H1 (cell line): ENCODE results near the gene MAP7. TPM values are rescaled to one million over a fixed set of nuclear protein-coding genes. Genes with fewer than 3 reads are reported as not detected.

Source experiments
- CTCF ChIA-PET: fragments of 300-600 bp; sonication (Branson Sonifier 250); formaldehyde crosslinking; loops from one replicate; lab custom pipeline; 2021; ENCODE audit not compliant: partially characterized antibody; lab: Charles Lee
- POLR2A ChIA-PET: fragments of 300-600 bp; sonication (Branson Sonifier 250); formaldehyde crosslinking; loops from one replicate; lab custom pipeline; 2021; ENCODE audit warnings: inconsistent platforms; ENCODE audit not compliant: partially characterized antibody; lab: Charles Lee
- DNase-seq, 2 experiments: peaks; one replicate each; pipeline versions ENCODE4 v3.0.0 to v3.0.0-alpha.2; 2010 to 2022; ENCODE audit warnings: low spot score in 2 of 2, low read depth in 1 of 2, mixed read lengths in 1 of 2
- FAIRE-seq: peaks from 2 replicates; lab custom pipeline; 2011; peaks lifted over from hg19 to GRCh38; lab: Jason Lieb, UNC
- H2AFZ ChIP-seq: 2 replicates; pipeline ENCODE4 v1.8.1; 2012; ENCODE audit warnings: low read length, inconsistent platforms
- H2AK5ac ChIP-seq: 2 replicates; pipeline ENCODE4 v1.6.1; 2013; ENCODE audit warnings: low read depth, low read length
- H2BK120ac ChIP-seq: replicated peaks from 2 replicates; pipeline ENCODE3; 2013; ENCODE audit warnings: low read depth, low read length, inconsistent platforms
- H2BK12ac ChIP-seq: 2 replicates; pipeline ENCODE4 v1.6.1; 2013; ENCODE audit warnings: low read depth, low read length
- H2BK15ac ChIP-seq: 2 replicates; pipeline ENCODE4 v1.6.1; 2013; ENCODE audit warnings: low read length
- H2BK20ac ChIP-seq: 2 replicates; pipeline ENCODE4 v1.6.1; 2013; ENCODE audit warnings: low read length
- H2BK5ac ChIP-seq: 2 replicates; pipeline ENCODE4 v1.6.1; 2013; ENCODE audit warnings: low read depth, low read length
- H3K14ac ChIP-seq: 2 replicates; pipeline ENCODE4 v1.6.1; 2013; ENCODE audit warnings: inconsistent platforms; ENCODE audit not compliant: insufficient read length
- H3K18ac ChIP-seq: 2 replicates; pipeline ENCODE4 v1.6.1; 2013; ENCODE audit warnings: low read length; ENCODE audit errors: extremely low read depth
- H3K23ac ChIP-seq: 2 replicates; pipeline ENCODE4 v1.6.1; 2013; ENCODE audit warnings: inconsistent platforms; ENCODE audit not compliant: insufficient read length
- H3K23me2 ChIP-seq: 2 replicates; pipeline ENCODE4 v1.6.1; 2013; ENCODE audit warnings: low read depth, low read length
- H3K27ac ChIP-seq: 2 replicates; pipeline ENCODE4 v1.6.1; 2011; ENCODE audit warnings: low read depth, low read length, inconsistent platforms
- H3K27me3 ChIP-seq, 4 experiments: replicated peaks in 1 of 4; 1 replicate in 1 of 4; 2 replicates in 3 of 4; pipeline versions ENCODE4 v1.6.1 to v1.8.1; 2011 to 2013; ENCODE audit warnings: low read length in 3 of 4, mild to moderate bottlenecking in 3 of 4, inconsistent platforms in 2 of 4, mixed read lengths in 2 of 4, moderate library complexity in 1 of 4; ENCODE audit not compliant: control insufficient read depth in 3 of 4, insufficient read depth in 3 of 4; ENCODE audit errors: extremely low read depth in 1 of 4
- H3K36me3 ChIP-seq, 4 experiments: 2 replicates each; pipeline versions ENCODE4 v1.6.1 to v1.8.1; 2011 to 2013; ENCODE audit warnings: mild to moderate bottlenecking in 4 of 4, low read length in 3 of 4, moderate library complexity in 2 of 4, control low read depth in 1 of 4, inconsistent platforms in 1 of 4; ENCODE audit not compliant: insufficient read depth in 4 of 4, control insufficient read depth in 2 of 4
- H3K4ac ChIP-seq: replicated peaks from 2 replicates; pipeline ENCODE3; 2013; ENCODE audit warnings: low read length, low read depth, mixed read lengths, inconsistent platforms; ENCODE audit not compliant: insufficient read length
- H3K4me1 ChIP-seq, 4 experiments: replicated peaks in 1 of 4; 1 replicate in 1 of 4; 2 replicates in 3 of 4; pipeline versions ENCODE4 v1.6.1 to v1.8.1; 2011 to 2013; ENCODE audit warnings: low read length in 3 of 4, inconsistent platforms in 2 of 4, mixed read lengths in 1 of 4; ENCODE audit not compliant: insufficient read depth in 4 of 4, control insufficient read depth in 3 of 4
- H3K4me2 ChIP-seq, 2 experiments: 2 replicates each; pipeline versions ENCODE4 v1.6.1 to v1.8.1; 2011 to 2013; ENCODE audit warnings: low read depth in 2 of 2, low read length in 2 of 2, control low read depth in 1 of 2, inconsistent platforms in 1 of 2, mild to moderate bottlenecking in 1 of 2; ENCODE audit not compliant: insufficient read depth in 1 of 2
- H3K4me3 ChIP-seq, 4 experiments: fragments of 200-600, 300-600 bp in 1 of 4; sonication (generic), shearing (Covaris generic), sonication (Bioruptor Twin) in 1 of 4; 2 replicates each; pipeline versions ENCODE4 v1.5.1 to v1.8.1; 2011 to 2016; ENCODE audit warnings: low read length in 4 of 4, low read depth in 3 of 4, control low read depth in 2 of 4, inconsistent platforms in 2 of 4, mild to moderate bottlenecking in 2 of 4, mixed read lengths in 1 of 4, moderate library complexity in 1 of 4; ENCODE audit not compliant: insufficient read depth in 2 of 4; ENCODE audit errors: extremely low read depth in 1 of 4
- H3K56ac ChIP-seq: replicated peaks from 2 replicates; pipeline ENCODE3; 2013; ENCODE audit warnings: low read depth, mild to moderate bottlenecking, mixed read lengths, low read length, inconsistent platforms; ENCODE audit not compliant: insufficient read length
- H3K79me1 ChIP-seq: 2 replicates; pipeline ENCODE4 v1.6.1; 2013; ENCODE audit warnings: low read depth, low read length, control low read depth
- H3K79me2 ChIP-seq, 2 experiments: 2 replicates each; pipeline versions ENCODE4 v1.6.1 to v1.8.1; 2012 to 2013; ENCODE audit warnings: low read length in 2 of 2, mild to moderate bottlenecking in 2 of 2, inconsistent platforms in 1 of 2; ENCODE audit not compliant: insufficient read depth in 2 of 2, control insufficient read depth in 1 of 2
- H3K9ac ChIP-seq, 4 experiments: replicated peaks in 1 of 4; 1 replicate in 1 of 4; 2 replicates in 3 of 4; pipeline versions ENCODE4 v1.6.1 to v1.8.1; 2011 to 2013; ENCODE audit warnings: low read depth in 3 of 4, low read length in 3 of 4, control low read depth in 2 of 4, mild to moderate bottlenecking in 2 of 4, moderate library complexity in 2 of 4, inconsistent platforms in 1 of 4; ENCODE audit errors: extremely low read depth in 1 of 4
- H3K9me3 ChIP-seq, 2 experiments: 2 replicates each; pipeline versions ENCODE4 v1.6.1 to v1.8.1; 2012 to 2013; ENCODE audit warnings: mild to moderate bottlenecking in 2 of 2, moderate library complexity in 2 of 2, control low read depth in 1 of 2, inconsistent platforms in 1 of 2, low read depth in 1 of 2, low read length in 1 of 2, mixed read lengths in 1 of 2; ENCODE audit not compliant: insufficient read depth in 2 of 2
- H4K20me1 ChIP-seq, 2 experiments: replicated peaks in 1 of 2; 2 replicates each; pipeline versions ENCODE3 to v1.8.1; 2011 to 2013; ENCODE audit warnings: inconsistent platforms in 2 of 2, low read length in 2 of 2, mild to moderate bottlenecking in 1 of 2; ENCODE audit not compliant: insufficient read depth in 2 of 2, control insufficient read depth in 1 of 2
- H4K5ac ChIP-seq: 2 replicates; pipeline ENCODE4 v1.6.1; 2013; ENCODE audit warnings: low read length, low read depth, mixed read lengths, inconsistent platforms; ENCODE audit not compliant: insufficient read length
- H4K8ac ChIP-seq: 2 replicates; pipeline ENCODE4 v1.8.0; 2013; ENCODE audit warnings: mild to moderate bottlenecking, moderate library complexity, low read length, inconsistent platforms; ENCODE audit not compliant: insufficient read depth; ENCODE audit errors: extremely low read depth
- H4K91ac ChIP-seq: replicated peaks from 2 replicates; pipeline ENCODE3; 2013; ENCODE audit warnings: low read length, mixed read lengths, inconsistent platforms; ENCODE audit not compliant: insufficient read length
- CTBP2 ChIP-seq: IDR thresholded peaks from 2 replicates; pipeline ENCODE4 v1.7.0; 2011; ENCODE audit warnings: borderline replicate concordance, mild to moderate bottlenecking, moderate library complexity, mixed read lengths, low read length; ENCODE audit not compliant: insufficient read depth, insufficient read length
- CTCF ChIP-seq, 3 experiments: IDR thresholded peaks; 1 replicate in 2 of 3; 2 replicates in 1 of 3; pipeline versions ENCODE4 v1.5.1 to v1.6.1; 2011; ENCODE audit warnings: low read length in 3 of 3, mild to moderate bottlenecking in 3 of 3, inconsistent platforms in 2 of 3, low read depth in 1 of 3, moderate library complexity in 1 of 3; ENCODE audit not compliant: insufficient read depth in 1 of 3; ENCODE audit errors: control extremely low read depth in 1 of 3
- FOSL1 ChIP-seq: IDR thresholded peaks from 2 replicates; pipeline ENCODE4 v1.6.1; 2011; ENCODE audit warnings: mild to moderate bottlenecking, low read depth, low read length, moderate library complexity; ENCODE audit not compliant: insufficient read depth
- MAFK ChIP-seq: IDR thresholded peaks from 2 replicates; pipeline ENCODE4 v1.6.1; 2012; ENCODE audit warnings: low read depth, mild to moderate bottlenecking, improper control_type of control experiment, low read length
- RBBP5 ChIP-seq: IDR thresholded peaks from 2 replicates; pipeline ENCODE4 v1.7.1; 2012; ENCODE audit warnings: low read depth, mild to moderate bottlenecking, inconsistent platforms, low read length, moderate library complexity, borderline replicate concordance
- SIX5 ChIP-seq: IDR thresholded peaks from 2 replicates; pipeline ENCODE4 v1.6.1; 2011; ENCODE audit warnings: mild to moderate bottlenecking, low read depth, low read length
- SP1 ChIP-seq: IDR thresholded peaks from 2 replicates; pipeline ENCODE4 v1.6.1; 2011; ENCODE audit warnings: low read depth, low read length
- WGBS, 2 experiments: shearing (Covaris generic) in 1 of 2; methylation state at CpG; one replicate each; pipeline versions ENCODE4 v1.1.6 to v1.1.7; 2013 to 2015; ENCODE audit warnings: low lambda C conversion rate in 2 of 2, mixed read lengths in 2 of 2, inconsistent platforms in 1 of 2, low coverage in 1 of 2, missing lambda C conversion rate in 1 of 2; ENCODE audit not compliant: insufficient replicate concordance in 2 of 2, insufficient coverage in 1 of 2, insufficient read length in 1 of 2; ENCODE audit errors: extremely low coverage in 1 of 2, missing lambda C conversion rate in 1 of 2; 5-methylcytosine and 5-hydroxymethylcytosine counted together
- polyA plus RNA-seq, 7 experiments: library from polyadenylated mRNA; depleted of rRNA in 3 of 7; stranded (reverse) in 5 of 7; unstranded in 2 of 7; fragments of >200 nt in 5 of 7; fragments of 200-250 nt in 2 of 7; gene quantifications; 1 replicate in 5 of 7; 2 replicates in 1 of 7; 4 replicates in 1 of 7; pipeline versions ENCODE4 v1.2.1 to v1.2.3, GENCODE V29; 2011 to 2013; ENCODE audit warnings: missing spikeins in 2 of 7, mixed read lengths in 2 of 7
- total RNA-seq: library from RNA; stranded (reverse); fragmentation: NEBNext Ultra II Directional; extraction: Animal tissue kit (Norgen Biotek cat#: 25700); gene quantifications from 2 replicates; pipeline ENCODE4 v1.2.1, GENCODE V29; 2021

MAP7 gene
- total and polyA plus RNA-seq, 2 of the 8 experiments (the other 6 are each of a cell fraction or from before 2014, with no cell fraction given): 13.5 to 66.9 TPM

- Histone ChIP-seq H2BK120ac (no peak overlapping the region), H3K23me2 (no peaks in the 10 kb centered on the region), H3K9me3 (no peaks in the 10 kb centered on the region), H3K36me3 (no peaks in the 10 kb centered on the region), H3K27me3 (no peaks in the 10 kb centered on the region), H4K8ac (no peak overlapping the region), H2BK15ac (no peak overlapping the region), H3K79me2 (peaks cover 0 to 45% of the 10 kb centered on the region in 2 experiments; a peak in 2 of 4 replicates), H2AK5ac (no peak overlapping the region), H3K56ac (no peak overlapping the region), H3K4me1 (peaks cover 0 to 11% (median 8%) of the 10 kb centered on the region in 4 experiments; a peak in 5 of 7 replicates), H3K79me1 (peaks cover 6% of the 10 kb centered on the region), H2BK12ac (no peak overlapping the region), H3K4me3 (no peak overlapping the region), H3K18ac (no peak overlapping the region), H2AFZ (no peak overlapping the region), H4K5ac (no peak overlapping the region), H3K4me2 (0 out of 4 replicates have a peak overlapping the region, but pooled peaks of 1 of the 2 experiments have one; percentile 4), H3K9ac (no peak overlapping the region), H3K14ac (no peak overlapping the region), H2BK20ac (no peak overlapping the region), H4K91ac (no peak overlapping the region), H3K4ac (no peak overlapping the region), H4K20me1 (peaks cover 2 to 3% of the 10 kb centered on the region in 2 experiments), H2BK5ac (no peak overlapping the region), H3K23ac (no peak overlapping the region), H3K27ac (no peak overlapping the region)
- DNase-seq (no peak), FAIRE-seq (no peak)
- CTCF ChIA-PET: interaction anchor here (0.7 to 1.9 kb wide), 3 partner anchors 14 to 137 kb away, joined by 3 to 7 read pairs (median 6); no protein-coding TSS in a partner anchor
- TF ChIP-seq CTBP2 (no peak), CTCF (IDR thresholded peaks at IDR 0.05; ENCODE audit: control extremely low read depth in 1 of 3, insufficient read depth in 1 of 3, low read depth in 1 of 3, low read length in 3 of 3) (no peak), RBBP5 (no peak), SP1 (no peak), FOSL1 (no peak), MAFK (no peak), SIX5 (no peak)
- POLR2A ChIA-PET: interaction anchor here (1.1 kb wide), 1 partner anchor 182 kb away, joined by 5 read pairs; the partner anchor contains the start of gene BCLAF1
- 80% methylated on average over 1 of the region's 1 CpG; no CpG with 5 or more reads in 1 of the 2 experiments for WGBS, 2 experiments
Observed at GRCh38 chr6:136471922-136472321, 78.3 kb downstream of the MAP7 start.
